NB4 (cell line): ENCODE results near the gene NALF2.

Experiments used
- DNase-seq: peaks from one replicate; pipeline ENCODE4 v3.0.0; 2010; ENCODE audit warnings: low read depth
- H3K4me3 ChIP-seq: one replicate; pipeline ENCODE4 v1.5.1; 2011; ENCODE audit warnings: mild to moderate bottlenecking, low read depth, low read length, moderate library complexity
- CTCF ChIP-seq: IDR thresholded peaks from one replicate; pipeline ENCODE4 v1.5.1; 2012; ENCODE audit warnings: low read depth, low read length
- MAX ChIP-seq: IDR thresholded peaks from 2 replicates; pipeline ENCODE4 v1.6.1; 2011; ENCODE audit warnings: low read depth, low read length
- MYC ChIP-seq: IDR thresholded peaks from 2 replicates; pipeline ENCODE4 v1.6.1; 2011; ENCODE audit warnings: low read depth, low read length
- POLR2A ChIP-seq: IDR thresholded peaks from 2 replicates; pipeline ENCODE4 v1.6.1; 2011; ENCODE audit warnings: mild to moderate bottlenecking; ENCODE audit not compliant: insufficient read length; ENCODE audit errors: extremely low read depth

NALF2 gene

GRCh38 chrX:69551421-69552009, 47.4 kb downstream of the NALF2 start:
- H3K4me3 ChIP-seq = no peak overlapping the region
- DNase-seq = no peak
- TF ChIP-seq MAX (no peak), POLR2A (no peak), MYC (no peak), CTCF (no peak)

- TF ChIP-seq MYC (no peak), CTCF (no peak), POLR2A (no peak), MAX (no peak)
- no peak overlapping the region for H3K4me3 ChIP-seq
- DNase-seq = no peak
Measured at GRCh38 chrX:69552512-69552911, 48.4 kb downstream of the NALF2 start.
